DMS53 treated with DMSO at 0.1 percent for 48 hours (cell line): ENCODE data around the gene ZC3H18.
A peak's percentile ranks its signal among the peaks of the same experiment; 100 is the strongest.
"Not testable (repeated sequence)": the region's sequence is repeated elsewhere in the genome, so short reads cannot be mapped to it uniquely, and the experiment has no call there.

Experiments used
- DNase-seq: peaks from one replicate; lab custom pipeline; 2025; ENCODE audit not compliant: unreplicated experiment; lab: John Stamatoyannopoulos, UW

Gene ZC3H18

DNA sequence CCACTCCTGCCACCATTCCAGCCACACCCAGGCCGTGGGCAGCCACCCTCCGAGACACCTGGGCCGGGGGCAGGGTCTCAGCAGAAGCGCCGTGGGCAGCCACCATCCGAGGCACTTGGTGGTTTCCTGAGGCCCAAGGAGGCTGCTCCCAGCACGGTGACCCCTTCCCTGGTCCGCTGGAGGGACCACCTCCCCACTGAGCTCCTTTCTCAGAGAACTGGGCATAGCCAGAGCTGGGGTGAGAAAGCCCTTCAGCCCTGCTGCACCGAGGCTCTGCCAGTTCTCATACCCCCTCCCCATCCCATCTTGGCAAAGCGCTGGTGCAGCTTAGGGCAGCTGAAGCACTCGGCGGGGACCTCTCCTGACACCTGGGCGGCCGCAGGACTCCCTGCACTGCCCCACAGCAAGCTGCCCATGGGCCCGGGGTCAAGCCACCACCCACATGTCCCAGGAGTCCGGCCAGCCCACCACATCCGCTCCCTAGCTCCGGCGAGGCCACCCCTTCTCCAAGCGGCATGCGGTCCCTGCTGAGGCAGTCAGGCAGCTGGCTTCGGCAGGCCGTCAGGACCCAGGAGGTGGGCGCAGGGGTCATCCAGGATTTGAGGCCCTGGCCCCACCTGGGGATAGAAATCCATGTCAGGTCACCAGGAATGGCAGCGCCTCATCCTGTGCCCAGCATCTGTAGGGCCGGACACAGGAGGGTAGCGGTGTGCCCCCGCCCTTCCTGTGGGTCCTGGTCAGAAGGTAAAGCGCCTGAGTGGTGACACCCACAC, 82.0 kb downstream of the ZC3H18 start:
- DNase-seq = no peak

DNA sequence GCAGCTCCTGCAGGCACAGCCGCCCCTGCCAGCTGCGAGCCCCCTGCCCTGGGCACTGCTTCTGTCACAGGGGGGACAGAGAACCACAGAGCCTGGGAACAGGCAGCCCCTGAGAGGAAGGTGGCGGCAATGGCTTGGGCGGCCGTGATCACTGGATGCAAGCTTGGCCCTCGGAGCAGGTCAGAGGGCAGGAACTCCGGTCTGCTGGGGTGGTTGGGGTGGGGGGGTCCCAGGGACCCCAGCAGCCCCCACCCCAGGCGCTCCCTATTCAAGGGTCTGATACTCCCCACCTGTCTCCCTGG, 82.5 kb downstream of the ZC3H18 start:
- DNase-seq = no peak

DNA sequence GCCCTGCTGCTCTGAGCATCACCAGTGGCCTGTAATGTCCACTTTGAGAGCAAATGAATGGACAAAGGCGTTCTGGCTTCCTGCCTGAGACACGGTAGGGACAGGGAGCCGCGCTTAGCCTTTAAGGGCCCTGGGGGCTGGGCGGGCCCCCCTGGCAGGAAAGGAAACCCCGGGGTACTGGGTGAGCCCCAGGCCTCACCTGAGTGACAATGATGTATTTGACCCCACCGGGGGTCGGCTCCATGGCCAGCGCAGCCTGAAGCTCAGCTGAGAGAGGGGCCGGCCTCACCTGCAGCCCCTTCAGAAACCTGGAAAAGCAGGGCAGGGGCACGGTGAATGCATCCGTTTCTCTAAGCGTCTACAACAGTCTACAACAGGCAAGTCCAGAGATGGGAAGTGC, 82.9 kb downstream of the ZC3H18 start:
- no peak for DNase-seq

DNA sequence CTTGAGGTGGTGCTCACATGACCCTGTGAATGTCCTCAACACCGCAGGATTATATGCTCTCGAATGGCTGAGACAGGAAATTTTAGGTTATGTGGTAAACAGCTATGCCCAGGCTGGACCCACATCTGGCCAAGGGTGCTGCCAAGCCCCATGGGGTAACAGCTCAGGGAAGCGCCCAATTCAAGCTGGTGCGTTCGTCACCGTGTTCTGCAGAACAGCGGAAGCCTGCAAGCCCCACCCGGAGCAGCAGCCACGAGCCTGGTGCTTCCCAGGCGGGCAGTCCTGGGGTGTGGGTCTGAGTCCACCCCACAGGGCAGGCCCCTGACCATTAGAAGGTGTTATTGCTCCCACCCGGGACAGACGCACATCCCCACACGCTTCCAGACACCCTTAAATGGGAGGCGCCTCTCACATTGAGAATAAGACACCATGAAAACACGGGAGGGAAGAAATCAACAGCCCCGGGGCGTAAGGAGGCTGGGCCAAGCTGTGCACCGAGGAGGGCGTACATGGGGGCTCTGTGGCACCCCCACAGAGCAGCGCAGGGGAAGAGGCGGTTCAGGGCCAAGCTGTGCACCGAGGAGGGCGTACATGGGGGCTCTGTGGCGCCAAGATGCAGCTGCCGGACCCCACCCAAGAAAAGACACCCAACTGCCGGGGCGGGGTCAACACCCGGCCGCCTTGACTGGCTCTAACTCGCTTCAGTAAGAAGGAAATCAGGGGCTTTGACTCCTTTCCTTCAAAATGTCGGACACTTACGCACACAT, 83.6 kb downstream of the ZC3H18 start:
- no peak for DNase-seq

DNA sequence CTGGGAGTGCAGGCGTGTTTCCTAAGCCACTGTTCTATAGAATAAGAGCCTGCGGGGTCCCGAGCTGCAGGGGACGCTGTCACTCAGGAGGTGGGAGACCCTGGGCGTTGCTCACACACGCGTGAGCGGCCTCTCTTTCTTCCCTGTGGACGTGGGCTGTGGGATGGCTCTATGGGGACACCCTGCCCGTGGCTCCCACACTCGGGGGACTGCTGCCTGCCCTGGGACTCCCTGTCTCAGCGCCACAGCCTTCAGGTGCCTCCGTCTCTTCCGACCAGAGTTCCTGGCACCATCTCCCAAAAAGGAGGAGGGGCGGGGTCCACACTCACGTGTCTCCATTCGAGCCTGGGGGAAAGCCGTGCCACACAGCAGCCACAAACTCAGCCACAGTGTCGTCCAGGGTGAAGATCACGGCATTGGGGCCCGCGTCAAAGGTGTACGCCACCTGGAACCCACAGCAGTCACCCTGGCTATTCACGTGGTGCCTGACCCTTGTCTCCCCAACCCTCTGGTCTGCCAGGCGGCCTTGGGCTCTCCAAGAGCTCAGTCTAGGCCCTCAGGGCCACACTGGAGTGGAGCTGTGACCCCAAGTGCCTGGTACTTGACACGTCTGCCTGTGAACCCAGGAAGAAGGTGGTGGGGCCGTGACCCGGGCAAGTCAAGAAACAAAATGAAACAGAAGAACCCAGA, 84.3 kb downstream of the ZC3H18 start:
- no peak for DNase-seq

DNA sequence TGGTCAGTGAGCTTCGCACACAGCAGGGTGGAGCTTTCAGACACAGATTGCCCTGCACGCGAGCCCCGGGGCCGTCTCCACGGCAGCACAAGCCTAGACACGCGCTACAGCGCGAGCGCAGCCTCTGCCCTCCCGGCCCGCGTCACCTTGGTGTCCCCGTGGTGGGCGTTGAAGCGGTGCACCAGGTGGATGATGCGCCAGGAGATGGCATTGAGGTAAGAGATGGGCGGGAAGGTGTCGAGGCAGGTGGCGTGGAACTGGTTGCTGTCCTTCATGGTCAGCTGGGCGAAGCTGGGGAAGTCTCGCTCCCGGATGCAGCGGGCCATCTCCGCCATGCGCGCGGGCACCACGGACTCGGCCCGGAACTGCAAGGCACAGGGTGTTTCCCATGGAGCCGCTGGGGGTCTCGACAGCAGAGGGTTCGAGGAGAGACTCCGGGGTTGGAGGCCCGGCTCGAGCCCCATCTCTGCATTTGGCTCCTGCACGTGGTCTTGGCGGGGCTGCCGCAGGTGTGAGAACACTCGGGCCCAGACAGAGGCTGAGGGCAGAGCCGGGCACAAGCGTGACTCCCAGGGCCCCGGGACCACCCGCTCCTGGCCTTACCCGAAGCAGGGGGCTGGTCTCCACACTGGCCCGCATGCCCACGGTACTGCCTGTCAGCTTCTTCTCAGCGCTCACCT, 85.0 kb downstream of the ZC3H18 start:
- no peak for DNase-seq

DNA sequence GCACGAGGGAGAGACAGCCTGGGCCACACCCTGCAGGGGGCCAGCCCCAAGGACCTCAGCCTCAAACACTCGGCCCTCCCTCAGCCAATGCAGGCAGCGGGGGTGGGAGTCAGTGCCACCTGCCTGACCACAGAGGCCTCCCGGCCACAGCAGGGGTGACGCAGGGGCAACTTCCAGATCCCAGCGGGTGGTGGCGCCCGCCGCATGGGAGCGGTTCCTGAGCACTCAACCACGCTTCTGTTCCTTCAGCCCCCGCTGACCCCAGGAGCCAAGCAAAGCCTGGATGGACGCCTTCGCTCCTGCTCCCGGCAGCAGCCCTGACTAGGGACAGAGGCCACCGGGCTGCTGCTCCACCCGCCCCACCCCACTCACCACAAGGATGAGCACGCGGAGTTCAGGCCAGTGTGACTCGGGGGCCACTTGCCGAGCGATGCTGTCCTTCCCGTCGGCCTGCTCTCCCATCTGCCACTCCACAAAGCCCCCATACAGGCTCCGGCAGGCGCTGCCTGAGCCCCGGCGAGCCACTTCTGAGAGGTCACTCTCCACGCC, 85.6 kb downstream of the ZC3H18 start:
- no peak for DNase-seq

DNA sequence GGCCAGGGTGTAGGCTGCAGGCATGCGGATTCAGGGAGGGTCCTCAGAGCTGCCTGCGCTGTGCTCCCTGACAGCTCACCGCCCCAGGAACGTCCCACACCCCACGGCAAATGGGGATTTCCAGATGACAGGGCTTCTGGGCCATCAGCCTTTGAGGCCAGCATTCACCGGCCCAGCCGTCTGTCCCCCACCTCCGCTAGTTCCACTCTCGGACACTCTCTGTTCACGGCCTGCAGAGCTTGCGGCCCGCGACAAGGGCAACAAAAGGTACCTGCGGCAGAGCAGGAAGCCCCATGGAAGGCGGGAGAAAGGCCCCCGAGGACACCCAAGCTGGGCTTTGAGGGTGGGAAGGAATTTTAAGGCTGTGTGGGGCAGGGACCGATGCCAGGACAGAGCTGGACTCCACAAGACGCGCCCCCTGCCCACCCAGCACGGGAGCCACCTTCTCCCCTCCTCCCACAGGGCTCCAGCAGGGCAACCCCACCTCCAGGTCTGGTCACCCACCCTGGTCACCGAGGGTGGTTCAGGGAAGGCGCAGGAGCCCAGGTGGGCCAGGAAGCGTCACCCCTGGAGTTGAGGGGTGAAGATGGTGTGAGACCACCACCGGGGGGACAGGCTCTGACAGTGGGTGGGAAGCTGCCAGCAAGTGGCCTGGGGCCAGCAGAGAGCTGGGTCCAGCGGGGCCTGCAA, 86.2 kb downstream of the ZC3H18 start:
- no peak for DNase-seq

DNA sequence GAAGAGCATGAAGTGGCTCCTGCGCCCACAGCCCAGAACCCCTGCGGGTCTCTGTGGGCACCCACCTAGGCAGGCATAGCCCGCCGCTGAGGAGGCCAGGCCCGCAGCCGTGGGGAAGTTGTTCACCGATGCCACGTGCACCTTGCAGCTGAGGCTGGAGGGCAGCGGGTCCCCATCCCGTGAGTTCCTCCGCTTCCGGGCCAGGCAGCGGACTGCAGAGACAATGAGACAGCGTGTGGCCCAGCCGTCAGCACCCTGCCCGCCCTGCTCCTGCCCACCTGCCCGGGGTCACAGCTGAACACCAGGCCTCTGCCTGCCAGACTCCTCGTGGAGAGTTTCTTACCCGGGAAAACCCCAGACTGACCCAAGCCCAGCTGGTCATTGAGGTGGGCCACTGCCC, 87.2 kb downstream of the ZC3H18 start:
- DNase-seq = no peak

DNA sequence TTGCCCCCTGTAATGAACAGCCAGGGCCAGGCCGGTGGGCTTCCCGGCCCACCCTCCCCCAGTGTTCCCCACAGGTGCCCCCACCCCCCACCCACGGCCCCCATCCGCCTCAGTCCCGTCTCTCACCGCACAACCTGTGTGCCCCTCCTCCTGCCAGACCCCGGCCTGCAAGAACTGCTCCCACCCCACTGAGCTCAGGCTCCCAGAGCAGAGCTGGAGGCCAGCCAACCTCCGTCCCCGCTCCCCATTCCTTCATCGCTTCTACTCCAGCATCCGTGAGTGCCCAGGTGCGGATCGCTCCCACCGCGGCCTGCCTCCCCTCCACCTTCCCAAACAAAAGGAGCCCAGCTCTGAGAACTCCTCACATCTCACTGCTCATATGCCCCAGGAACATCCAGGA, 88.5 kb downstream of the ZC3H18 start:
- DNase-seq = no peak

DNA sequence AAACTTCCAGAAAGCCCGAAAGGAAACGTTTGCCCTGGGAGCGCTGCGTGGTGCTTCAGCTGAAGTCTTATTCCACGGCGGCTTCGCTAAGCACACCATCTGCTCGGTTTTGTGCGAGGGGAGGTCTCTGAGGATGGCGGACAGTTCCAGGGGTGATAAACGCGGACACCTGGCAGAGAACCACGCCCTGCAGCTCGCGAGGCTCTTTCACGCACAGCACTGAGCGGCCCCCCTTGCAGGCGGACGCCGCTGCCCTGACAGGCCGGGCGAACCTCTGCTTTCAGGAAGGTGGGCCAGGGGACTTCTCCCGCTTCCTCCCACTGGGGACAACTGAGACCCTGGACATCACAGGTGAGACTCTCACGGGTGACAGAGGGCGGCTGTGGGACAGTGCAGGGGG, 89.0 kb downstream of the ZC3H18 start:
- no peak for DNase-seq

DNA sequence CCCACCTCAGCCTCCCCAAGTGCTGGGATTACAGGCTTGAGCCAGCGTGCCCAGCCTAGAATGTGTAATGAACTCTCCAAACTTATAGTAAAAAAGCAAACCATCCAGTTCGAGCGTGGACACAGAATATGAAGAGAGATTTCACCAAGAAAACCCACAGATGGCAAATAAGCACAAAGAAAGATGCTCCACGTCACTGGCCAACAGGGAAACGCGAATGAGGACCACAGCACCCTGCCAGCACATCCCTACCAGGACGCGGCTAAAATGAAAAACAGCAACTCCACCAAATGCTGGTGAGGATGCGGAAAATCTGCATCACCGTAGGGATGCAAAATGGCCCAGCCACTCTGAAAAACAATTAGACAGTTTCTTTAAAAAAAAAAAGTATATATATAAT, 91.3 kb downstream of the ZC3H18 start:
- DNase-seq = no peak

DNA sequence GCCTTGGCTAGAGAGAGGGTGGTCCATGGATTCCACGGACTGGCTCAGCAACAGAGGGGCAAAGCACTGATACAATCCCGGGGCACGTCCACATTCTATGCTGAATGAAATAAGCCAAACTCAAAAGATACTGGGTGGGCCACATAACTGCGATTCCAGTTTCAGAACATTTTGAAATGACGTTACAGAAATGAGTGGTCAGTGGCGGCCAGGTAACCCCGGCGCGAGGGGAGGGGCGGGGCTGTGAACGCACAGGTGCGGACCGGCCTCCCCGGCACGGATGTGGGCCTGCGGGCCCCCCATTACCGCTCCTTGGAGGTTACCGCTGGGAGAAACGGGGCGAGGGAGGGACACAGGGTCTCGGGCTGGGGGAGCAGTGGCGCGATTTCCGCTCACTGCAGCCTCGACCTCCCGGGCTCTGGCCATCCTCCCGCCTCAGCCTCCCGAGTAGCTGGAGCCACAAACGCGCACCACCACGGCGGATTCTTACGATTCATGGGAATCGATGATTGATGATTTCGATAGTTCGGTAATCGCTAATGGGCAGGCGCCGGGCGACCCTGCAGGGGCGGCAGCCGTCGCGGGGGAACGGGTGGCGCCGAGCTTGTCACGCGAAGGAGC, 92.1 kb downstream of the ZC3H18 start:
- no peak for DNase-seq

DNA sequence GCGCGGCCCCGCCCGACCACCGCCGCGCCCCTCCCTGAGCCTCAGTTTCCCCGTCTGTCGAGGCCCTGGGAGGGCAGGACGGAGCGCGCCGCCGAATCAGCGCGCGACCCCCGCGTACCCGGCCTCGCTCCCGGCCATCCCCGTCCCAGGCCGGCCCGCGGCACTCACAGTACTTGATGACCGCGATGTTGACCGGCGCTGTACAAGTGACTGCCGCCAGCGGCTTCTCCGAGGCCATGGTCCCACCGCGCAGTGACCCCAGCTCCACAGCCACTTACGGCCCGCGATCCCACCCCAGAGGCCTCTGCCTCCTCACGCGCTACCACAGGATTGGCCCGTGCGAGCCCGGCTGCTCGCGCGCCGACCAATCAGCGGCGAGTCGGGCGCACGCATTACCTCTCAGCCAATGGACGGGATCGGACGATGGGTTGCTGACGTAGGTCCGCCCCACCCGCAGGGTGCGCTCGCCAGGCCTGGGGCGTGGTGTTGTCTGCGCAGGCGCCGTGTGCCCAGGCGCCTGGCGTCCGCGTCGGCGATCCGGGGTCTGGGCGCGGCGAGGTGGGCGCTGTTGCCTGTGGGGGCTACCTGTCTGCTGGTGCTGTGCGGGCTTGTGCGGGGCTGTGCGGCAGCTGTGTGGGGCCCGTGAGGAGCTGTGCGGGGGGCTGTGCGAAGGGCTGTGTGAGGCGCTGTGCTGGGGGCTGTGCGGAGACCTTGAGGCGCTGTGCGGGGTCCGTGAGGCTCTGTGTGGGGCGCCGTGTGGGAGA, 92.8 kb downstream of the ZC3H18 start, which contains the start of gene MVD:
MVD (minus strand) TSS at position 249 of the 764 bp plus-strand sequence; CDS start at position 238, 11 bp downstream.
- peak; percentile 89 for DNase-seq

DNA sequence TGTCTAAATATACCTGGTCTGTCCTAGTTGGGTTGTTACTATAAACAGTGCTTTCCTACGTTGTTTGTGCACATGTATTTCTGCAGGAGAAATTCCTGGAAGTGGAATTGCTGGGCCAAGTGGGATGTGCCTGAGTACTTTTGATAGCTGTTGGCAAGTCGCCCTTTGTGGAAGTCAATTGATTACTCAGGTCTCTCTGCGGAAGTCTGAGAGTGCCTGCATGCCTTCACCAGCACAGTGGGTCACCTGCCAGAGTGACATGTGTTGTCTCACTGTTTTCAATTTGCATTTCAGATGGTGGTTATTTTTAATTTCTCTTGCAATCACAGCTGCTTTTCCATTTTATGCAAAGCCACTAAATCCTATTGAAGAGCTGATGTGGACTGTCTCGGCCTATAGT, 94.9 kb downstream of the ZC3H18 start:
- DNase-seq = no peak

DNA sequence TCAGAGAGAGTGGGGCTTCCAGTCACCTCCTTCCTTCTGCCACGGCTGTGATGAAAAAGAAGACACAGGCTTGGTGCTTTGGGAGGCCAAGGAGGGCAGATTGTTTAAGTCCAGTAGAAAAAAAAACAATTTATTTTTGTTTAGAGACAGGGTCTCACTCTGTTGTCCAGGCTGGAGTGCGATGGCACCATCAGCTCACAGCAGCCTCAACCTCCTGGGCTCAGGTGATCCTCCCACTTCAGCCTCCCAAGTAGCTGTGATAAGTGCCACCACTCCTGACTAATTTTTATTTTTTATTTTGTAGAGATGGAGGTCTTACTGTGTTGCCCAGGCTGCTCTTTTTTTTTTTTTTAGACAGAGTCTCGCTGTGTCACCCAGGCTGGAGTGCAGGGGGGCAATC, 95.4 kb downstream of the ZC3H18 start:
- DNase-seq = no peak

DNA sequence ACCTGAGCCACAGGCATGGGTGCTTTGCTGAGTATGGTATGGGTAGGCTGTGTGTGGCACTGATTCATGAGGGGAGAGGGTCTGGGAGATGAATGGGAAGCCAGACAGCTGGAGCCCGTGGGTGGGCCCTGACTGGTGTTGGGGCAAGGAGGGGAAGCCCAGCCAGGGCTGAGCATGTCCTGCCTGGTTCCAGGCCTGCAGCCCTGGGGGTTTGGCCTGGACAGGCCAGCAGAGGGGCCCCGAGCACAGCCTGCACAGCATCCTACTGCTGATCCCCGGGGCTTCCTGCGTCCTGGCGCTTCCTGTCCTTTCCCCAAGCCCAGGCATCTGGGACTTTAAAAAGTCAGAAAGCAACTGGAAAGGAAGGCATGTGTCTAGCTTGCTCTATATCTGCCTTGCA, 97.3 kb downstream of the ZC3H18 start:
- no peak for DNase-seq

DNA sequence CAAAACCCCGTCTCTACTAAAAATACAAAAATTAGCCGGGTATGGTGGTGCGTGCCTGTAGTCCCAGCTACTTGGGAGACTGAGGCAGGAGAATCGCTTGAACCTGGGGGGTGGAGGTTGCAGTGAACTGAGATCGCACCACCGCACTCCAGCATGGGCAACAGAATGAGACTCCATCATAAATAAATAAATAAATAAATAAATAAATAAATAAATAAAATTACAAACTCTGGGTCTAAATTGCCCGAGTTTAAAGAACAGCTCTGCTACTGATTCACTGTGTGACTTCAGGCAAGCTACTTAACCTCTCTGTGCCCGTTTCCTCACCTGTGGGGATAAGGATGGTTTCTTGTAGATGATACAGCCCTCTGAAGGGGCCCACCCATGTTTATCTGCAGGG, 99.3 kb downstream of the ZC3H18 start:
- DNase-seq = not testable (repeated sequence)

DNA sequence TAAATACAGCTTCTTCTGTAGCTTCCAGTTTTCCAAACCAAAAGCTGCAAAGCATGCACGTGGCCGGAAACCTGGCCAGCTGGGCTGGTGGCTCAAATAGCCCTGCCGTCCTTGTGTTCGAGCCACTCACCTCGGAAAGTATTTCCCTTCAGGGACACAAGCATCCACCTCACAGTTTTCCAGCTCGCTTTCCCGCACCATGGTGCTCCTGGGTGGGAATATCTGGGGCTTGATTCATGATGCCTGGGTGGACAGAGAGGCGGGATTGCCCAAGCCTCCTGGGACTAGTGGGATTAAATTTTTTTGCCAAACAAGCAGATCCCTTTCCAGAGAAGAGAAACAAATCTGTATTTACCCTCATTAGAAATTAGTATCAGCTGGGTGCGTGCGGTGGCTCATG, 99.8 kb downstream of the ZC3H18 start:
- no peak for DNase-seq
